HEK293 (cell line): ENCODE data around the gene HBG2.

ENCODE experiments used
- BCL11A ChIP-seq: fragments of 450-650 bp; formaldehyde crosslinking; IDR thresholded peaks from 2 replicates; pipeline ENCODE4 v1.5.1; 2016; ENCODE audit warnings: low read depth, missing biosample characterization, missing genetic modification characterization
- CTCF ChIP-seq: fragments of 450-650 bp; formaldehyde crosslinking; IDR thresholded peaks from 2 replicates; pipeline ENCODE4 v1.5.1; 2016; ENCODE audit warnings: missing biosample characterization, missing genetic modification characterization
- ELK4 ChIP-seq: IDR thresholded peaks from 2 replicates; pipeline ENCODE4 v1.6.1; 2011; ENCODE audit warnings: mild to moderate bottlenecking, low read depth, low read length, borderline replicate concordance
- GFI1B ChIP-seq: fragments of 450-650 bp; formaldehyde crosslinking; IDR thresholded peaks from 2 replicates; pipeline ENCODE4 v1.5.1; 2016; ENCODE audit warnings: missing biosample characterization, missing genetic modification characterization
- ZNF133 ChIP-seq: fragments of 450-650 bp; formaldehyde crosslinking; IDR thresholded peaks from 2 replicates; pipeline ENCODE4 v1.5.1; 2016; ENCODE audit warnings: missing biosample characterization, missing genetic modification characterization
- ZNF18 ChIP-seq: fragments of 450-650 bp; formaldehyde crosslinking; IDR thresholded peaks from 2 replicates; pipeline ENCODE4 v1.5.1; 2016; ENCODE audit warnings: missing biosample characterization, missing genetic modification characterization
- ZNF37A ChIP-seq: fragments of 450-650 bp; IDR thresholded peaks from 2 replicates; pipeline ENCODE4 v1.5.1; 2018; ENCODE audit warnings: missing biosample characterization, missing genetic modification characterization
- ZNF416 ChIP-seq: fragments of 450-650 bp; formaldehyde crosslinking; IDR thresholded peaks from 2 replicates; pipeline ENCODE4 v1.5.1; 2016; ENCODE audit warnings: missing biosample characterization, missing genetic modification characterization
- ZNF48 ChIP-seq: fragments of 450-650 bp; formaldehyde crosslinking; IDR thresholded peaks from 2 replicates; pipeline ENCODE4 v1.5.1; 2016; ENCODE audit warnings: missing biosample characterization, missing genetic modification characterization
- ZNF501 ChIP-seq: fragments of 450-650 bp; formaldehyde crosslinking; IDR thresholded peaks from 2 replicates; pipeline ENCODE4 v1.5.1; 2016; ENCODE audit warnings: missing biosample characterization, missing genetic modification characterization
- ZNF514 ChIP-seq: fragments of 450-650 bp; formaldehyde crosslinking; IDR thresholded peaks from 2 replicates; pipeline ENCODE4 v1.5.1; 2016; ENCODE audit warnings: missing biosample characterization, missing genetic modification characterization
- ZNF660 ChIP-seq: fragments of 450-650 bp; IDR thresholded peaks from 2 replicates; pipeline ENCODE4 v1.5.1; 2018; ENCODE audit warnings: missing biosample characterization, mild to moderate bottlenecking, missing genetic modification characterization

- no peak for TF ChIP-seq CTCF (tag by site-specific recombination)
- TF ChIP-seq ZNF501 (tag by site-specific recombination), result no peak
- no peak for TF ChIP-seq BCL11A (tag by site-specific recombination)
- TF ChIP-seq ZNF37A (tag by site-specific recombination), result no peak
- no peak for TF ChIP-seq ZNF18
- TF ChIP-seq ZNF133 (tag by site-specific recombination), result no peak
- no peak for TF ChIP-seq ZNF660 (tag by site-specific recombination)
- no peak for TF ChIP-seq GFI1B (tag by site-specific recombination)
- no peak for TF ChIP-seq ZNF514 (tag by site-specific recombination)
- TF ChIP-seq ZNF48 (tag by site-specific recombination), result no peak
- no peak for TF ChIP-seq ZNF416
- no peak for TF ChIP-seq ELK4
Observed at GRCh38 chr11:5258543-5259262, 4.1 kb upstream of the HBG2 start.
